ENCODE measurements around the gene ZSCAN22. TPM values are rescaled to one million over a fixed set of nuclear protein-coding genes. Genes with fewer than 3 reads are reported as not detected.

Gene ZSCAN22
- total and polyA plus RNA-seq, 2 of the 13 experiments (the other 11 are each of a cell fraction or from before 2014, with no cell fraction given), result 2.5 to 3.5 TPM

DNA sequence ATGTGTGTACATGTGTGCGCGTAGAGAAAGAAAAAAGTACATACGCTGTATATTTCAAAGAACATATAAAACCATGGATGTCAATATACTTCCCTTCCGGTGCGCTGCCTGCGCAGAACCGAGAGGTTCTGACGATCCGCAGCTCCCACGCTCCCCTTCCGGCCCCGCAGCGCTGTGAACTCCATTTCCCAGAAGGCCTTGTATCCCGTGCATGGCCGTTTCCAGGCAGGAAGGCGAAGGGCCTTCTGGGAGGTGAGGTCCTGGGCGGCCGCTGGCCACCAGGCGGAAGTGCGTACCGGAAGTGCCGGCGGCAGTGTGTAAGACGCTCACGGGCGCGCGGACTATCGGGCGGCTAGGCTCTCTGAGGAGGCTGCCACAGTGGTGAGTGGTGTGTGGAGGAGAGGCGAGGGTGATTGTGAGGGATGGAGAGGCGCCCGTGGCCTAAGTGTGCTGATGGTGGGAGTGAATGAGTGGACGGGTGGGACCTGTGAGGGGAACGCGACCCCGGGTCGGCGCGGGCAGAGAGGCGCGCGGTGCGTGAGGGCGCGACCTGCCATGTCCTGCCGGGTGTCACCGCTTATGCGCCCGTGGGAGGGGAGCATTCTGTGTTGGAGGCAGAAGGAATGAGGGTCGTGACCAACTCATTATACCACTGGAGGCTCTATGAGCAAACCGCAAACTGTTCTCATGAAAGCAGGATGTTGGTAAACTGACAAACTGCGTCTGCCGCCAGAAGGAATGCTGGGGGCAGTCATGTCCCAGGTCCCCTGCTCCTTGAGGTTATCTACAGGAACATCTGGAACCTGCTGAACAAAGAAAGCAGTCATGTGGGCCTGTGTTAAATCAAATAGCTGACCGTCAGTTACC is 21.5 kb upstream of the ZSCAN22 start, which contains the start of gene ERVK3-1 (continued):
- TF ChIP-seq HNRNPL (IDR thresholded peaks at IDR 0.05; ENCODE audit: low read depth, low read length), result peak; percentile 59; the same call in 1 of the 2 replicates
- peak; percentile 78; the same call in 1 of the 2 replicates for TF ChIP-seq ZNF83 (CRISPR knock-in tag; IDR thresholded peaks at IDR 0.05; ENCODE audit: borderline replicate concordance)
- no peak for TF ChIP-seq ZNF816 (CRISPR knock-in tag; IDR thresholded peaks at IDR 0.05; ENCODE audit: borderline replicate concordance)
- TF ChIP-seq SNAPC4 (CRISPR knock-in tag; IDR thresholded peaks at IDR 0.05), result no peak
- no peak for TF ChIP-seq REL (CRISPR knock-in tag; conservative IDR thresholded peaks at IDR 0.05)
- peak; percentile 91; the same call in 1 of the 2 replicates for TF ChIP-seq FOXC1 (CRISPR knock-in tag; IDR thresholded peaks at IDR 0.05; ENCODE audit: borderline replicate concordance)
- TF ChIP-seq MAFG (CRISPR knock-in tag; IDR thresholded peaks at IDR 0.05), result no peak
- peak; percentile 90; the same call in 1 of the 2 replicates for TF ChIP-seq PCBP1 (IDR thresholded peaks at IDR 0.05; ENCODE audit: borderline replicate concordance, low read depth, low read length)
- TF ChIP-seq NONO (IDR thresholded peaks at IDR 0.05), result no peak
- peak; percentile 91 for TF ChIP-seq NONO (CRISPR knock-in tag; conservative IDR thresholded peaks at IDR 0.05)
- TF ChIP-seq MIER2 (CRISPR knock-in tag; IDR thresholded peaks at IDR 0.05), result peak; percentile 28; the same call in 1 of the 2 replicates
- peak; percentile 77 for TF ChIP-seq ZFP91 (CRISPR knock-in tag; IDR thresholded peaks at IDR 0.05; ENCODE audit: borderline replicate concordance)
- TF ChIP-seq, protein P1, sequence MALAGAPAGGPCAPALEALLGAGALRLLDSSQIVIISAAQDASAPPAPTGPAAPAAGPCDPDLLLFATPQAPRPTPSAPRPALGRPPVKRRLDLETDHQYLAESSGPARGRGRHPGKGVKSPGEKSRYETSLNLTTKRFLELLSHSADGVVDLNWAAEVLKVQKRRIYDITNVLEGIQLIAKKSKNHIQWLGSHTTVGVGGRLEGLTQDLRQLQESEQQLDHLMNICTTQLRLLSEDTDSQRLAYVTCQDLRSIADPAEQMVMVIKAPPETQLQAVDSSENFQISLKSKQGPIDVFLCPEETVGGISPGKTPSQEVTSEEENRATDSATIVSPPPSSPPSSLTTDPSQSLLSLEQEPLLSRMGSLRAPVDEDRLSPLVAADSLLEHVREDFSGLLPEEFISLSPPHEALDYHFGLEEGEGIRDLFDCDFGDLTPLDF (CRISPR knock-in tag; IDR thresholded peaks at IDR 0.05), result peak; percentile 24; the same call in 1 of the 2 replicates
- peak; percentile 79; the same call in 1 of the 2 replicates for TF ChIP-seq DR1 (CRISPR knock-in tag; IDR thresholded peaks at IDR 0.05)
- TF ChIP-seq SMAD3 (CRISPR knock-in tag; IDR thresholded peaks at IDR 0.05), result 0 out of 2 replicates have a peak, but pooled peaks have one; percentile 68
- TF ChIP-seq EHMT2 (IDR thresholded peaks at IDR 0.05; ENCODE audit: borderline replicate concordance, low read depth, low read length), result no peak
- peak; percentile 90 for TF ChIP-seq POGK (CRISPR knock-in tag; conservative IDR thresholded peaks at IDR 0.05)
